ENCODE measurements around the gene CERKL.

DNA sequence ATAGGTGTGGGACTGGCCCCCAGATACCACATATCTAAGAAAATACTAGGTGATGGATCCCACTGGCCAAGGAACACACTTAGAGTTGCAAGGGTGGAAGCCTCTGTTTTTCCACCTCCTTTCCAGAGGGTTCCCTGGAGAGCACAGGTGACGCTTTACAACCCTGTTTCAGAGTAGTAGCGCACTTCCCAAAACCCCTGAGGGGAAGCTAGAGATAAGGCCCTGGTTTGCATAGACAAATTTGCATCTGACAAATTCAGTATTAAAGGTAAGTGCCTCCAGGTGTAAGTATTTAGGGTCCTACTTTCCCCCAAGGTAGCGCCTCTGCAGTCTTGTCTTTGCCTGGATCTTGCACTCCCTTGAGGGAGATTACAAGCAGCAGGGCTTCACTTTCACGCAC lies 474 bp upstream of the CERKL start:
- TF ChIP-seq, protein P1, sequence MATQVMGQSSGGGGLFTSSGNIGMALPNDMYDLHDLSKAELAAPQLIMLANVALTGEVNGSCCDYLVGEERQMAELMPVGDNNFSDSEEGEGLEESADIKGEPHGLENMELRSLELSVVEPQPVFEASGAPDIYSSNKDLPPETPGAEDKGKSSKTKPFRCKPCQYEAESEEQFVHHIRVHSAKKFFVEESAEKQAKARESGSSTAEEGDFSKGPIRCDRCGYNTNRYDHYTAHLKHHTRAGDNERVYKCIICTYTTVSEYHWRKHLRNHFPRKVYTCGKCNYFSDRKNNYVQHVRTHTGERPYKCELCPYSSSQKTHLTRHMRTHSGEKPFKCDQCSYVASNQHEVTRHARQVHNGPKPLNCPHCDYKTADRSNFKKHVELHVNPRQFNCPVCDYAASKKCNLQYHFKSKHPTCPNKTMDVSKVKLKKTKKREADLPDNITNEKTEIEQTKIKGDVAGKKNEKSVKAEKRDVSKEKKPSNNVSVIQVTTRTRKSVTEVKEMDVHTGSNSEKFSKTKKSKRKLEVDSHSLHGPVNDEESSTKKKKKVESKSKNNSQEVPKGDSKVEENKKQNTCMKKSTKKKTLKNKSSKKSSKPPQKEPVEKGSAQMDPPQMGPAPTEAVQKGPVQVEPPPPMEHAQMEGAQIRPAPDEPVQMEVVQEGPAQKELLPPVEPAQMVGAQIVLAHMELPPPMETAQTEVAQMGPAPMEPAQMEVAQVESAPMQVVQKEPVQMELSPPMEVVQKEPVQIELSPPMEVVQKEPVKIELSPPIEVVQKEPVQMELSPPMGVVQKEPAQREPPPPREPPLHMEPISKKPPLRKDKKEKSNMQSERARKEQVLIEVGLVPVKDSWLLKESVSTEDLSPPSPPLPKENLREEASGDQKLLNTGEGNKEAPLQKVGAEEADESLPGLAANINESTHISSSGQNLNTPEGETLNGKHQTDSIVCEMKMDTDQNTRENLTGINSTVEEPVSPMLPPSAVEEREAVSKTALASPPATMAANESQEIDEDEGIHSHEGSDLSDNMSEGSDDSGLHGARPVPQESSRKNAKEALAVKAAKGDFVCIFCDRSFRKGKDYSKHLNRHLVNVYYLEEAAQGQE (IDR thresholded peaks at IDR 0.05; ENCODE audit: insufficient read depth in 1 of 2, low read depth in 2 of 2, low read length in 2 of 2) = no peak
- TF ChIP-seq POLR2AphosphoS5 (IDR thresholded peaks at IDR 0.05; ENCODE audit: low read depth, low read length) = no peak

Data from PFSK-1 (cell line).